SU-DHL-6 (cell line): ENCODE measurements around the gene UNC5A.

Source experiments
- H2AFZ ChIP-seq: fragments of 200-600 bp; sonication (generic); 2 replicates; pipeline ENCODE4 v1.6.1; 2014; ENCODE audit warnings: low read depth, mild to moderate bottlenecking, moderate library complexity, mixed read lengths, antibody characterized with exemption, low read length; ENCODE audit not compliant: severe bottlenecking
- H3F3A ChIP-seq: fragments of 200-600 bp; shearing (Covaris generic); 2 replicates; pipeline ENCODE4 v1.6.0; 2016; ENCODE audit warnings: antibody characterized with exemption, mild to moderate bottlenecking; ENCODE audit not compliant: insufficient read depth
- H3K27ac ChIP-seq: fragments of 200-600 bp; sonication (generic); 2 replicates; pipeline ENCODE4 v1.5.1; 2016; ENCODE audit warnings: low read depth, mild to moderate bottlenecking, low read length, moderate library complexity, mixed read lengths
- H3K27me3 ChIP-seq: fragments of 200-600 bp; sonication (generic), shearing (Covaris generic); 2 replicates; pipeline ENCODE4 v1.6.0; 2014; ENCODE audit warnings: mild to moderate bottlenecking, low read length
- H3K36me3 ChIP-seq: fragments of 200-600 bp; sonication (generic); 2 replicates; pipeline ENCODE4 v1.6.1; 2014; ENCODE audit warnings: mild to moderate bottlenecking, low read length, mixed read lengths
- H3K4me2 ChIP-seq: fragments of 300-600, 200-600 bp; shearing (Covaris generic), sonication (generic); 2 replicates; pipeline ENCODE4 v1.6.0; 2014; ENCODE audit warnings: low read length, low read depth, mild to moderate bottlenecking; ENCODE audit not compliant: poor library complexity, severe bottlenecking
- H3K4me3 ChIP-seq: fragments of 200-600 bp; sonication (generic); 2 replicates; pipeline ENCODE4 v1.5.1; 2014; ENCODE audit warnings: antibody characterized with exemption, low read length, mild to moderate bottlenecking, mixed read lengths; ENCODE audit not compliant: insufficient read depth, poor library complexity, severe bottlenecking
- H3K79me2 ChIP-seq: fragments of 200-600 bp; sonication (generic); 2 replicates; pipeline ENCODE4 v1.6.1; 2014; ENCODE audit warnings: mild to moderate bottlenecking, low read length, moderate library complexity; ENCODE audit not compliant: insufficient read depth
- H3K9ac ChIP-seq: fragments of 200-600 bp; sonication (generic); 2 replicates; pipeline ENCODE4 v1.7.0; 2014; ENCODE audit warnings: mild to moderate bottlenecking, low read length
- H3K9me2 ChIP-seq: fragments of 200-600 bp; sonication (generic); replicated peaks from 2 replicates; pipeline ENCODE4 v1.6.1; 2014; ENCODE audit warnings: low read length; ENCODE audit not compliant: insufficient read depth
- H3K9me3 ChIP-seq: fragments of 200-600 bp; sonication (generic); 2 replicates; pipeline ENCODE4 v1.6.1; 2014; ENCODE audit warnings: low read length, mixed read lengths; ENCODE audit not compliant: insufficient read depth
- H4K20me1 ChIP-seq: fragments of 200-600 bp; sonication (generic); 2 replicates; pipeline ENCODE4 v1.6.1; 2014; ENCODE audit warnings: low read depth, mild to moderate bottlenecking, antibody characterized with exemption, low read length, moderate library complexity, mixed read lengths
- CTCF ChIP-seq: fragments of 200-600 bp; sonication (generic); IDR thresholded peaks from one replicate; pipeline ENCODE4 v1.5.1; 2017; ENCODE audit warnings: antibody characterized with exemption, mild to moderate bottlenecking, low read length, moderate library complexity; ENCODE audit not compliant: insufficient read depth, poor library complexity, severe bottlenecking
- EZH2phosphoT487 ChIP-seq: fragments of 200-600 bp; sonication (generic), shearing (Covaris generic); conservative IDR thresholded peaks from 2 replicates; pipeline ENCODE4 v1.6.1; 2018; ENCODE audit warnings: mild to moderate bottlenecking, antibody characterized with exemption, low read length, moderate library complexity, mixed read lengths

UNC5A gene

GRCh38 chr5:176810081-176810597, at the start of gene UNC5A:
Gene UNC5A (plus strand): TSS chr5:176810559. CDS start chr5:176810751, 192 bp downstream.
- TF ChIP-seq EZH2phosphoT487 (no peak), CTCF (no peak)
- Histone ChIP-seq H3K4me2 (no peak within 1 kb of the TSS), H3K4me3 (no peak within 1 kb of the TSS), H3K9me3 (no peaks in the 10 kb centered on the region), H3F3A (no peaks in the 10 kb centered on the region), H3K36me3 (no peaks in the 10 kb centered on the region), H3K27me3 (no peaks in the 10 kb centered on the region), H3K27ac (no peak within 1 kb of the TSS), H3K79me2 (no peaks in the 10 kb centered on the region), H4K20me1 (no peaks in the 10 kb centered on the region), H3K9me2 (no peaks in the 10 kb centered on the region), H2AFZ (no peak within 1 kb of the TSS), H3K9ac (no peak within 1 kb of the TSS)

DNA sequence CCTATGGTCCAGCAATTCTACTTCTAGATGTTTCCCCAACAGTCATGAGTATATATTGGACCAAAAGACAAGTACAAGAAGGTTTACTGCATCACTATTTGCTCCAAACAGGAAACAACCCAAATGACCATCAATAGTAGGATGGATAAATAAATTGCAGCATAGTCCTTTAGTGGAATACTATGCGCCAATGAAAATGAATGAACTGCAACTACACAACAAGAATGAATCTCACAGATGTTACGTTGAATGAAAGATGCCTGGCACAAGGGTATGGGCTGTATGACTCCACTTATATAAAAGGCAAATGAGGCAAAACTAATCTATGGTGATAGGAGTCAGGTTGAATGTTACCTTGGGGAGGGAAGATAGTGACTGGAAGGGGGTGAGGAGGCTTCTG, 48.6 kb upstream of the UNC5A start:
- Histone ChIP-seq H3K36me3 (no peaks in the 10 kb centered on the region), H3K27ac (no peak overlapping the region), H3F3A (no peaks in the 10 kb centered on the region), H4K20me1 (no peaks in the 10 kb centered on the region), H3K9ac (no peak overlapping the region), H3K9me2 (no peaks in the 10 kb centered on the region), H3K79me2 (no peaks in the 10 kb centered on the region), H3K9me3 (no peaks in the 10 kb centered on the region), H3K27me3 (no peaks in the 10 kb centered on the region; the same call in 1 of the 2 replicates), H2AFZ (no peak overlapping the region), H3K4me3 (no peak overlapping the region), H3K4me2 (no peak overlapping the region)
- TF ChIP-seq EZH2phosphoT487 (no peak), CTCF (no peak)

- Histone ChIP-seq H4K20me1 (no peaks in the 10 kb centered on the region), H3K79me2 (no peaks in the 10 kb centered on the region), H3K4me3 (no peak overlapping the region), H3F3A (no peaks in the 10 kb centered on the region), H3K9me3 (no peaks in the 10 kb centered on the region), H3K9ac (no peak overlapping the region), H3K9me2 (no peaks in the 10 kb centered on the region), H2AFZ (no peak overlapping the region), H3K27me3 (no peaks in the 10 kb centered on the region; the same call in 1 of the 2 replicates), H3K4me2 (no peak overlapping the region), H3K27ac (no peak overlapping the region), H3K36me3 (no peaks in the 10 kb centered on the region)
- TF ChIP-seq CTCF: no peak
- TF ChIP-seq EZH2phosphoT487: no peak
These were observed 47.9 kb upstream of the UNC5A start for GRCh38 chr5:176762489-176762888.

DNA sequence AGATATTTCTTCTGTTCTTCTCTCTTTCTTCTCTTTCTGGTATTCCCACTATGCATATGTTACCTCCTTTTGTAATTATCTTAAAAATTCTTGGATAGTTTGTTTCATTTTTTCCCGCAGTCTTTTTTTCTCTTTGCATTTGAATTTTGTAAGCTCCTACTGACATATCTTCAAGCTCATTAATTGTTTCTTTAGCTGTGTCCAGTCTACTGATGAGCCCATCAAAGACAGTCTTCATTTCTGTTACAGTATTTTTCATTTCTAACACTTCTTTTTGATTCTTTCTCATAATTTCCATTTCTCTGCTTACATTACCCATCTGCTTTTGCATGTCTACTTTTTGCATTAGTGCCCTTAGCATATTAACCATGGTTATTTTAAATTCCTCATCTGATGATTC, 44.7 kb upstream of the UNC5A start:
- H3K27me3 ChIP-seq: no peaks in the 10 kb centered on the region; the same call in 1 of the 2 replicates
- no peaks in the 10 kb centered on the region for H3F3A ChIP-seq
- TF ChIP-seq EZH2phosphoT487 (no peak), CTCF (no peak)
- no peaks in the 10 kb centered on the region for H3K9me3 ChIP-seq
- H3K79me2 ChIP-seq: no peaks in the 10 kb centered on the region
- no peaks in the 10 kb centered on the region for H3K36me3 ChIP-seq
- H3K9me2 ChIP-seq: no peaks in the 10 kb centered on the region
- H3K4me2 ChIP-seq: no peak overlapping the region
- H3K4me3 ChIP-seq: no peak overlapping the region
- no peak overlapping the region for H2AFZ ChIP-seq
- H3K27ac ChIP-seq: no peak overlapping the region
- no peaks in the 10 kb centered on the region for H4K20me1 ChIP-seq
- H3K9ac ChIP-seq: no peak overlapping the region
